ENCODE data around the gene NFKBIZ. TPM values are rescaled to one million over a fixed set of nuclear protein-coding genes. Genes with fewer than 3 reads are reported as not detected.

Gene NFKBIZ
- total and polyA plus RNA-seq, 9 of the 15 experiments (the other 6 are each of a cell fraction or from before 2014, with no cell fraction given), result 1.2 to 13.7 (median 5.7) TPM

- Histone ChIP-seq H3K27ac (ENCODE audit: extremely low read depth, low read depth, low read length) (no peak overlapping the region), H3K4me2 (ENCODE audit: insufficient read depth, low read length) (no peak overlapping the region), H3K36me3 (ENCODE audit: control insufficient read depth, insufficient read depth, low read length) (no peaks in the 10 kb centered on the region), H4K20me1 (replicated peaks; ENCODE audit: control insufficient read depth, insufficient read depth, low read length) (no peaks in the 10 kb centered on the region), H3K9me3 (replicated peaks; ENCODE audit: control insufficient read depth, insufficient read depth, low read depth, low read length) (no peaks in the 10 kb centered on the region), H3K27me3 (ENCODE audit: control insufficient read depth in 2 of 2, insufficient read depth in 2 of 2, low read length in 2 of 2) (no peaks in the 10 kb centered on the region), H3K79me2 (ENCODE audit: control insufficient read depth, insufficient read depth, low read length) (no peaks in the 10 kb centered on the region), H3K9me1 (ENCODE audit: control insufficient read depth, insufficient read depth, low read length) (no peaks in the 10 kb centered on the region), H2AFZ (ENCODE audit: low read depth, low read length) (no peak overlapping the region), H3K4me1 (replicated peaks in 1 of 2; ENCODE audit: control insufficient read depth in 2 of 2, insufficient read depth in 2 of 2, low read length in 2 of 2) (no peaks in the 10 kb centered on the region), H3K9ac (ENCODE audit: insufficient read depth in 1 of 2, low read depth in 2 of 2, low read length in 2 of 2) (no peak overlapping the region), H3K4me3 (no peak overlapping the region)
- POLR2A ChIA-PET, result interaction anchor here (0.9 kb wide), 1 partner anchor 27 kb away, joined by 4 read pairs; no protein-coding TSS in a partner anchor
- intact Hi-C loops (cut with micrococcal nuclease), result no loop called here
- WGBS (ENCODE audit: insufficient coverage, low coverage, missing lambda C conversion rate), result 43% methylated on average over 3 of the region's 4 CpGs
- ATAC-seq (no peak), DNase-seq (ENCODE audit: extremely low read depth in 1 of 4, low spot score in 3 of 4) (no peak), FAIRE-seq (no peak)
- BruUV-seq (replicated peaks), result no TSS peak
- in situ Hi-C loops (cut with MboI), result loop anchor here (25.0 kb wide), 1 partner anchor 736 kb away; no protein-coding TSS in a partner anchor
- CTCF ChIA-PET (ENCODE audit: low intra/inter-chr PET ratio), result no interaction called here
- no peak for TF ChIP-seq CHD1 (IDR thresholded peaks at IDR 0.05; ENCODE audit: low read length)
- TF ChIP-seq ZNF609 (CRISPR knock-in tag; IDR thresholded peaks at IDR 0.05; ENCODE audit: borderline replicate concordance), result no peak
- no peak for TF ChIP-seq ATF2 (CRISPR knock-in tag; IDR thresholded peaks at IDR 0.05)
- TF ChIP-seq ZNF717 (CRISPR knock-in tag; IDR thresholded peaks at IDR 0.05), result no peak
- no peak for TF ChIP-seq ZNF311 (CRISPR knock-in tag; IDR thresholded peaks at IDR 0.05)
- no peak for TF ChIP-seq CCNT2 (IDR thresholded peaks at IDR 0.05; ENCODE audit: borderline replicate concordance, extremely low read depth, insufficient read length, low read depth, low read length)
These were observed 48.1 kb upstream of the NFKBIZ start for GRCh38 chr3:101801174-101801573.
